ENCODE results near the gene RARB. TPM values are rescaled to one million over a fixed set of nuclear protein-coding genes. Genes with fewer than 3 reads are reported as not detected.

Gene RARB
- polyA plus RNA-seq, 1 donor from 2014 or later = 13.2 TPM

- no peak overlapping the region for H3K27ac ChIP-seq (ENCODE audit: low read length)
These were observed 17.4 kb upstream of the RARB start for GRCh38 chr3:25410703-25411102.

GRCh38 chr3:25412269-25412668 is 15.8 kb upstream of the RARB start:
- Histone ChIP-seq H3K9ac (ENCODE audit: low read length) (no peak overlapping the region), H3K79me2 (replicated peaks; ENCODE audit: insufficient read depth, low read length) (no peaks in the 10 kb centered on the region), H3K9me2 (ENCODE audit: insufficient read depth, low read length) (no peaks in the 10 kb centered on the region), H3K4me2 (ENCODE audit: low read length) (no peak overlapping the region), H3K9me3 (ENCODE audit: low read length) (no peaks in the 10 kb centered on the region), H3K36me3 (ENCODE audit: insufficient read depth, low read length) (no peaks in the 10 kb centered on the region), H3K27ac (ENCODE audit: low read length) (no peak overlapping the region), H4K20me1 (ENCODE audit: insufficient read depth) (no peaks in the 10 kb centered on the region), H3K4me3 (ENCODE audit: low read length) (no peak overlapping the region), H2AFZ (ENCODE audit: low read depth, low read length) (no peak overlapping the region), H3F3A (ENCODE audit: insufficient read depth, low read length, poor library complexity, severe bottlenecking) (no peaks in the 10 kb centered on the region), H3K27me3 (ENCODE audit: insufficient read depth, low read depth, low read length) (no peaks in the 10 kb centered on the region)
- TF ChIP-seq POLR2AphosphoS5 (IDR thresholded peaks at IDR 0.05) = no peak
- no peak for TF ChIP-seq EP300 (conservative IDR thresholded peaks at IDR 0.05; ENCODE audit: poor library complexity, severe bottlenecking)
- TF ChIP-seq RAD21 (conservative IDR thresholded peaks at IDR 0.05) = no peak
- no peak for TF ChIP-seq SMC3 (conservative IDR thresholded peaks at IDR 0.05; ENCODE audit: poor library complexity)

More at GRCh38 chr3:25410703-25411102, 17.4 kb upstream of the RARB start:
- no peak overlapping the region for H3K9ac ChIP-seq (ENCODE audit: low read length)
- H3K9me2 ChIP-seq (ENCODE audit: insufficient read depth, low read length) = no peaks in the 10 kb centered on the region
- H3K4me2 ChIP-seq (ENCODE audit: low read length) = no peak overlapping the region
- no peak overlapping the region for H3K4me3 ChIP-seq (ENCODE audit: low read length)
- no peaks in the 10 kb centered on the region for H3K9me3 ChIP-seq (ENCODE audit: low read length)
- H2AFZ ChIP-seq (ENCODE audit: low read depth, low read length) = no peak overlapping the region
- no peak for TF ChIP-seq RAD21 (conservative IDR thresholded peaks at IDR 0.05)
- TF ChIP-seq REST (IDR thresholded peaks at IDR 0.05; ENCODE audit: borderline replicate concordance) = no peak
- no peak for TF ChIP-seq MXI1 (conservative IDR thresholded peaks at IDR 0.05; ENCODE audit: poor library complexity, severe bottlenecking)
- no peaks in the 10 kb centered on the region for H4K20me1 ChIP-seq (ENCODE audit: insufficient read depth)
- H3F3A ChIP-seq (ENCODE audit: insufficient read depth, low read length, poor library complexity, severe bottlenecking) = no peaks in the 10 kb centered on the region
- H3K27me3 ChIP-seq (ENCODE audit: insufficient read depth, low read depth, low read length) = no peaks in the 10 kb centered on the region
- no peaks in the 10 kb centered on the region for H3K36me3 ChIP-seq (ENCODE audit: insufficient read depth, low read length)
- no peaks in the 10 kb centered on the region for H3K79me2 ChIP-seq (replicated peaks; ENCODE audit: insufficient read depth, low read length)

GRCh38 chr3:25416176-25416575 is 11.9 kb upstream of the RARB start:
- no peaks in the 10 kb centered on the region for H3K9me3 ChIP-seq (ENCODE audit: low read length)
- H3K9me2 ChIP-seq (ENCODE audit: insufficient read depth, low read length) = no peaks in the 10 kb centered on the region
- TF ChIP-seq EP300 (conservative IDR thresholded peaks at IDR 0.05; ENCODE audit: poor library complexity, severe bottlenecking) = no peak
- TF ChIP-seq RAD21 (conservative IDR thresholded peaks at IDR 0.05) = no peak
- no peak for TF ChIP-seq MXI1 (conservative IDR thresholded peaks at IDR 0.05; ENCODE audit: poor library complexity, severe bottlenecking)
- no peak for TF ChIP-seq REST (IDR thresholded peaks at IDR 0.05; ENCODE audit: borderline replicate concordance)
- TF ChIP-seq EZH2 (IDR thresholded peaks at IDR 0.05; ENCODE audit: borderline replicate concordance, insufficient read depth, low read length, poor library complexity, severe bottlenecking) = no peak
- TF ChIP-seq CTCF (IDR thresholded peaks at IDR 0.05; ENCODE audit: poor library complexity, severe bottlenecking) = no peak
- no peak for TF ChIP-seq SMC3 (conservative IDR thresholded peaks at IDR 0.05; ENCODE audit: poor library complexity)
- TF ChIP-seq TAF1 (IDR thresholded peaks at IDR 0.05; ENCODE audit: low read depth) = no peak
- TF ChIP-seq POLR2AphosphoS5 (IDR thresholded peaks at IDR 0.05) = no peak
- H3K36me3 ChIP-seq (ENCODE audit: insufficient read depth, low read length) = no peaks in the 10 kb centered on the region
- no peaks in the 10 kb centered on the region for H3K27me3 ChIP-seq (ENCODE audit: insufficient read depth, low read depth, low read length)
- H3F3A ChIP-seq (ENCODE audit: insufficient read depth, low read length, poor library complexity, severe bottlenecking) = no peaks in the 10 kb centered on the region
- H3K27ac ChIP-seq (ENCODE audit: low read length) = no peak overlapping the region
- no peak overlapping the region for H3K4me3 ChIP-seq (ENCODE audit: low read length)
- H4K20me1 ChIP-seq (ENCODE audit: insufficient read depth) = no peaks in the 10 kb centered on the region
- no peak overlapping the region for H3K9ac ChIP-seq (ENCODE audit: low read length)
- H2AFZ ChIP-seq (ENCODE audit: low read depth, low read length) = no peak overlapping the region
- H3K79me2 ChIP-seq (replicated peaks; ENCODE audit: insufficient read depth, low read length) = no peaks in the 10 kb centered on the region
- H3K4me2 ChIP-seq (ENCODE audit: low read length) = no peak overlapping the region

Data from neural cell (in vitro differentiated cells).